ENCODE data around the gene SMCP. TPM values are rescaled to one million over a fixed set of nuclear protein-coding genes. Genes with fewer than 3 reads are reported as not detected.
A peak's percentile ranks its signal among the peaks of the same experiment; 100 is the strongest.

Gene SMCP
- total RNA-seq, 6 donors from 2014 or later, result not detected

- ATAC-seq (ENCODE audit: low FRiP score in 2 of 2) (peak; percentile 83 to 89), DNase-seq (peak in 1 of 2 donors; percentile 63)
- no peaks in the 10 kb centered on the region for H3K27me3 ChIP-seq
- no peaks in the 10 kb centered on the region for H3K4me1 ChIP-seq
- no peaks in the 10 kb centered on the region for H3K9me3 ChIP-seq
- no peak for TF ChIP-seq POLR2A (IDR thresholded peaks at IDR 0.05)
- TF ChIP-seq, protein P1, sequence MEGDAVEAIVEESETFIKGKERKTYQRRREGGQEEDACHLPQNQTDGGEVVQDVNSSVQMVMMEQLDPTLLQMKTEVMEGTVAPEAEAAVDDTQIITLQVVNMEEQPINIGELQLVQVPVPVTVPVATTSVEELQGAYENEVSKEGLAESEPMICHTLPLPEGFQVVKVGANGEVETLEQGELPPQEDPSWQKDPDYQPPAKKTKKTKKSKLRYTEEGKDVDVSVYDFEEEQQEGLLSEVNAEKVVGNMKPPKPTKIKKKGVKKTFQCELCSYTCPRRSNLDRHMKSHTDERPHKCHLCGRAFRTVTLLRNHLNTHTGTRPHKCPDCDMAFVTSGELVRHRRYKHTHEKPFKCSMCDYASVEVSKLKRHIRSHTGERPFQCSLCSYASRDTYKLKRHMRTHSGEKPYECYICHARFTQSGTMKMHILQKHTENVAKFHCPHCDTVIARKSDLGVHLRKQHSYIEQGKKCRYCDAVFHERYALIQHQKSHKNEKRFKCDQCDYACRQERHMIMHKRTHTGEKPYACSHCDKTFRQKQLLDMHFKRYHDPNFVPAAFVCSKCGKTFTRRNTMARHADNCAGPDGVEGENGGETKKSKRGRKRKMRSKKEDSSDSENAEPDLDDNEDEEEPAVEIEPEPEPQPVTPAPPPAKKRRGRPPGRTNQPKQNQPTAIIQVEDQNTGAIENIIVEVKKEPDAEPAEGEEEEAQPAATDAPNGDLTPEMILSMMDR (IDR thresholded peaks at IDR 0.05), result peak; percentile 45 to 72 (median 62)
- H3K27ac ChIP-seq, result no peak overlapping the region
- no peaks in the 10 kb centered on the region for H3K36me3 ChIP-seq
- H3K4me3 ChIP-seq, result no peak overlapping the region
- WGBS, 2 donors, result 34 to 35% methylated on average over 9 of the region's 9 CpGs
Observed at GRCh38 chr1:152869808-152870419, 8.2 kb upstream of the SMCP start.

DNA sequence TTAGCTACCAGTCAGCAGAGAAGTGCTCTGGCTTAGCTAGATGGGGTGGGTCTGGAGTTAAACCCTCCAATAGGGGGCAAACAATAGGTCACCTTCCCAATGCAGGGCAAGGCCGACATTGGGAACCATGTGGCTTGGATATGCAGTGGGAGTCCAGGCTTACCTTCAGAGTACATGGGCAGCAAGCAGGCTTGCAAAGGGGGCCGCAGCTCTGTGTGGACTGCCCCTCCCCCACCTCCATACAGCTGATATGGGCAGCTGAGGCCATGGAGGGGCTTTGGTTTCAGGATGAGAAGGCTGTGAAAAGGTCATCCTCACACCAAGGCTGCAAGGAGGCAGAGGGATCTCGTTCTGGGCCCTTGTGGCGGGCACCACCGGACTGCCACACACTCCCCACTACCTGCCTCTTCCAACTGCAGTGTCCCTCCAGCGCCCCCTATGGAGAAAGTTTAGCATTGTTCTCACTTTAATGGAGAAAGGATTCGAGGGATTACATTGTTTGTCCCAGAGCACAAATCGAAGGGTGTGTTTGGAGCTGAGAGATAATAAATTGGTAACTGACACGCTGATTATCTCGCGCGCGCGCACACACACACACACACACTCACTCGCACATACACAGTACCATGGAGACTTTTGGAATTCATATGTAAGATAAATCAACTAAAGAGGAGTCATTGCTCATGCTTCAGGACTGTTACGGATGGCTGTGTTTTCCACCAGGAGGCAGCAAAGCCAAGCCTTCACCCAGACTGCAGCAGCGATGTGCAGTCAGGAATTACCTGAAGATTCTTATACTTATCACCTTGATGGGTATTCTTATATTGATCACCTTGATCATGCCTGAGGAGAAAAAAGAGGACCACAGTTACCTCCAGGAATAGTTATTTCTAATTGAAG is 7.0 kb upstream of the SMCP start:
- no peaks in the 10 kb centered on the region for H3K36me3 ChIP-seq
- H3K4me1 ChIP-seq, result no peaks in the 10 kb centered on the region
- WGBS, 2 donors, result 54 to 57% methylated on average over 16 to 17 of the region's 17 CpGs
- DNase-seq (peak in 1 of 2 donors; percentile 13), ATAC-seq (ENCODE audit: low FRiP score in 2 of 2) (no peak)
- TF ChIP-seq, protein P1 (IDR thresholded peaks at IDR 0.05), result peak in 2 of 6 experiments; percentile 2 to 5
- TF ChIP-seq POLR2A (IDR thresholded peaks at IDR 0.05), result no peak
- no peaks in the 10 kb centered on the region for H3K27me3 ChIP-seq
- no peak overlapping the region for H3K27ac ChIP-seq
- no peak overlapping the region for H3K4me3 ChIP-seq
- no peaks in the 10 kb centered on the region for H3K9me3 ChIP-seq

GRCh38 chr1:152871731-152872126 is 6.4 kb upstream of the SMCP start:
- Histone ChIP-seq H3K27me3 (no peaks in the 10 kb centered on the region), H3K9me3 (no peaks in the 10 kb centered on the region), H3K36me3 (no peaks in the 10 kb centered on the region), H3K4me3 (no peak overlapping the region), H3K4me1 (no peaks in the 10 kb centered on the region), H3K27ac (no peak overlapping the region)
- 91 to 92% methylated on average over 6 of the region's 6 CpGs for WGBS, 2 donors
- ATAC-seq (ENCODE audit: low FRiP score in 2 of 2), result no peak
- no peak for TF ChIP-seq POLR2A (IDR thresholded peaks at IDR 0.05)
- no peak for TF ChIP-seq EP300 (IDR thresholded peaks at IDR 0.05)
- TF ChIP-seq, protein P1 (IDR thresholded peaks at IDR 0.05), result no peak
- no peak for TF ChIP-seq POLR2AphosphoS5 (IDR thresholded peaks at IDR 0.05)
- no peak for DNase-seq

DNA sequence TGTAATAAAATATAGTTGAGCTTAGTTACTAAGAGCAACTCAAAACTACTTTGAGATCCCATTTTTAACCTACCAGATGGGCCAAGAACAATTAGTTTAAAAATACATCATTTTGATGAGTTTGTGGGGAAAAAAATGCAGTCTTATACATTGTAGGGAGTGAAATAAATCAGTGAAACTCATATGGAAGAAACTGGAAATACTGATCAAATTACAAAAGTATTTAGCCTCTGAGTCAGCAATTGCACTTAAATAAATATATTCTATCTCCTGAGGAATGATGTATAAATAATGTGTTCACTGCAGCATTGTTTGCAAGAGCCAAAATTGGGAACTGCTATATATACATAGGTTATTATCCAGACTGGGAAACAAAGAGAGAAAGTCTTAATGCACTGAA is 4.6 kb upstream of the SMCP start:
- no peaks in the 10 kb centered on the region for H3K9me3 ChIP-seq
- no peak overlapping the region for H3K4me3 ChIP-seq
- DNase-seq (no peak), ATAC-seq (ENCODE audit: low FRiP score in 2 of 2) (no peak)
- H3K4me1 ChIP-seq, result no peaks in the 10 kb centered on the region
- no peaks in the 10 kb centered on the region for H3K27me3 ChIP-seq
- H3K27ac ChIP-seq, result no peak overlapping the region
- TF ChIP-seq EP300 (IDR thresholded peaks at IDR 0.05), result no peak
- no peak for TF ChIP-seq POLR2AphosphoS5 (IDR thresholded peaks at IDR 0.05)
- TF ChIP-seq POLR2A (IDR thresholded peaks at IDR 0.05), result no peak
- TF ChIP-seq, protein P1 (IDR thresholded peaks at IDR 0.05), result no peak
- H3K36me3 ChIP-seq, result no peaks in the 10 kb centered on the region
